Measurements from ENCODE around the gene AIG1.

GRCh38 chr6:143151381-143151780 is 90.7 kb downstream of the AIG1 start:
- TF ChIP-seq CTCF (IDR thresholded peaks at IDR 0.05) (no peak), POLR2A (IDR thresholded peaks at IDR 0.05) (no peak)

All from body of pancreas (tissue), 4 donors.